Cardiac muscle cell (in vitro differentiated cells and primary cell): Measurements from ENCODE around the gene RFTN1. TPM values are rescaled to one million over a fixed set of nuclear protein-coding genes. Genes with fewer than 3 reads are reported as not detected.

Experiments used
- DNase-seq, 2 donors: peaks; one replicate each; pipeline versions ENCODE4 v3.0.0 to v3.0.0-alpha.2; 2010 to 2017; ENCODE audit warnings: low read depth in 1 of 2, low spot score in 1 of 2
- H3K27ac ChIP-seq: fragments of 200-600 bp; sonication (generic); 2 replicates; pipeline ENCODE4 v1.5.1; 2016
- H3K27me3 ChIP-seq: fragments of 200-600 bp; sonication (generic); 2 replicates; pipeline ENCODE4 v1.6.0; 2016; ENCODE audit warnings: control low read depth
- H3K36me3 ChIP-seq: fragments of 200-600 bp; sonication (generic); 2 replicates; pipeline ENCODE4 v1.5.1; 2016; ENCODE audit warnings: control low read depth
- H3K4me1 ChIP-seq: fragments of 200-600 bp; sonication (generic); 2 replicates; pipeline ENCODE4 v1.8.1; 2017; ENCODE audit warnings: low read depth, mild to moderate bottlenecking, mixed run types
- H3K4me3 ChIP-seq: fragments of 200-600 bp; sonication (generic); 2 replicates; pipeline ENCODE4 v1.5.1; 2016; ENCODE audit warnings: mild to moderate bottlenecking
- H3K9me3 ChIP-seq: fragments of 200-600 bp; sonication (generic); 2 replicates; pipeline ENCODE4 v1.5.1; 2017; ENCODE audit warnings: low read depth, mild to moderate bottlenecking, control low read depth
- CTCF ChIP-seq: IDR thresholded peaks from 2 replicates; pipeline ENCODE4 v1.5.1; 2012; ENCODE audit warnings: low read depth, mild to moderate bottlenecking, low read length
- polyA plus RNA-seq: library from polyadenylated mRNA; unstranded; fragments of >200 nt; fragmentation: Nextera tagmentation; extraction: Ambion mirVana; gene quantifications from 2 replicates; pipeline ENCODE4 v1.2.1, GENCODE V29; 2016
- total RNA-seq: library from RNA; depleted of rRNA; stranded (reverse); fragments of >200 nt; gene quantifications from 2 replicates; pipeline ENCODE4 v1.2.3, GENCODE V29; 2016

Gene RFTN1
- total and polyA plus RNA-seq, 2 experiments from 2014 or later: 30.6 to 42.4 TPM

- Histone ChIP-seq H3K4me3 (no peak overlapping the region), H3K36me3 (peaks cover 12% of the 10 kb centered on the region), H3K9me3 (no peaks in the 10 kb centered on the region), H3K27me3 (no peaks in the 10 kb centered on the region), H3K27ac (no peak overlapping the region), H3K4me1 (no peaks in the 10 kb centered on the region)
- TF ChIP-seq CTCF: no peak
- DNase-seq: no peak
These were observed 193.8 kb downstream of the RFTN1 start for GRCh38 chr3:16319723-16320122.

GRCh38 chr3:16319307-16319706, 194.2 kb downstream of the RFTN1 start:
- no peaks in the 10 kb centered on the region for H3K9me3 ChIP-seq
- H3K36me3 ChIP-seq: peaks cover 12% of the 10 kb centered on the region
- no peaks in the 10 kb centered on the region for H3K4me1 ChIP-seq
- H3K4me3 ChIP-seq: no peak overlapping the region
- H3K27ac ChIP-seq: no peak overlapping the region
- DNase-seq: peak in 1 of 2 donors; percentile 39
- TF ChIP-seq CTCF: peak; percentile 37
- H3K27me3 ChIP-seq: no peaks in the 10 kb centered on the region

GRCh38 chr3:16318176-16318575, 195.3 kb downstream of the RFTN1 start:
- TF ChIP-seq CTCF: no peak
- Histone ChIP-seq H3K4me3 (no peak overlapping the region), H3K36me3 (peaks cover 16% of the 10 kb centered on the region), H3K27ac (no peak overlapping the region), H3K4me1 (peaks cover 8% of the 10 kb centered on the region), H3K9me3 (no peaks in the 10 kb centered on the region), H3K27me3 (no peaks in the 10 kb centered on the region)
- DNase-seq: peak in 1 of 2 donors; percentile 59

GRCh38 chr3:16317561-16317945, 195.9 kb downstream of the RFTN1 start:
- H3K4me1 ChIP-seq: peaks cover 8% of the 10 kb centered on the region
- H3K9me3 ChIP-seq: no peaks in the 10 kb centered on the region
- H3K36me3 ChIP-seq: peaks cover 16% of the 10 kb centered on the region
- no peak overlapping the region for H3K4me3 ChIP-seq
- DNase-seq: no peak
- H3K27ac ChIP-seq: no peak overlapping the region
- no peaks in the 10 kb centered on the region for H3K27me3 ChIP-seq
- TF ChIP-seq CTCF: no peak

GRCh38 chr3:16316847-16317560, 196.5 kb downstream of the RFTN1 start:
- H3K36me3 ChIP-seq: peaks cover 16% of the 10 kb centered on the region
- no peaks in the 10 kb centered on the region for H3K27me3 ChIP-seq
- TF ChIP-seq CTCF: no peak
- peaks cover 8% of the 10 kb centered on the region for H3K4me1 ChIP-seq
- DNase-seq: no peak
- H3K27ac ChIP-seq: no peak overlapping the region
- H3K4me3 ChIP-seq: no peak overlapping the region
- no peaks in the 10 kb centered on the region for H3K9me3 ChIP-seq
